Measurements from ENCODE around the gene PLA2G4B.

GRCh38 chr15:41789236-41789635 is 49.4 kb upstream of the PLA2G4B start:
- TF ChIP-seq EZH2 (IDR thresholded peaks at IDR 0.05; ENCODE audit: insufficient read depth, poor library complexity, severe bottlenecking) (no peak), EZH2phosphoT487 (IDR thresholded peaks at IDR 0.05; ENCODE audit: insufficient read depth, low read depth) (no peak)
